IPS-20b (cell line): Measurements from ENCODE around the gene FSTL4.
"Not testable (repeated sequence)": the region's sequence is repeated elsewhere in the genome, so short reads cannot be mapped to it uniquely, and the experiment has no call there.

Experiments used
- H3K27ac ChIP-seq: one replicate; pipeline ENCODE4 v1.5.1; 2013; ENCODE audit warnings: low read length
- H3K27me3 ChIP-seq: 2 replicates; pipeline ENCODE4 v1.6.1; 2013; ENCODE audit warnings: mild to moderate bottlenecking, low read length, inconsistent platforms; ENCODE audit not compliant: insufficient read depth
- H3K36me3 ChIP-seq: 2 replicates; pipeline ENCODE4 v1.6.1; 2013; ENCODE audit warnings: low read depth, mild to moderate bottlenecking, inconsistent platforms, low read length, moderate library complexity; ENCODE audit not compliant: insufficient read depth
- H3K4me1 ChIP-seq: 2 replicates; pipeline ENCODE4 v1.6.1; 2013; ENCODE audit warnings: mild to moderate bottlenecking, control low read depth, inconsistent platforms, low read length, moderate library complexity; ENCODE audit not compliant: insufficient read depth
- H3K4me3 ChIP-seq: 2 replicates; pipeline ENCODE4 v1.5.1; 2013; ENCODE audit warnings: mild to moderate bottlenecking, low read length, inconsistent platforms
- H3K9ac ChIP-seq: 2 replicates; pipeline ENCODE4 v1.6.1; 2013; ENCODE audit warnings: low read depth, mild to moderate bottlenecking, inconsistent platforms, low read length, moderate library complexity
- H3K9me3 ChIP-seq: 2 replicates; pipeline ENCODE4 v1.6.1; 2013; ENCODE audit warnings: mild to moderate bottlenecking, low read depth, low read length, inconsistent platforms; ENCODE audit not compliant: insufficient read depth

The FSTL4 gene

DNA sequence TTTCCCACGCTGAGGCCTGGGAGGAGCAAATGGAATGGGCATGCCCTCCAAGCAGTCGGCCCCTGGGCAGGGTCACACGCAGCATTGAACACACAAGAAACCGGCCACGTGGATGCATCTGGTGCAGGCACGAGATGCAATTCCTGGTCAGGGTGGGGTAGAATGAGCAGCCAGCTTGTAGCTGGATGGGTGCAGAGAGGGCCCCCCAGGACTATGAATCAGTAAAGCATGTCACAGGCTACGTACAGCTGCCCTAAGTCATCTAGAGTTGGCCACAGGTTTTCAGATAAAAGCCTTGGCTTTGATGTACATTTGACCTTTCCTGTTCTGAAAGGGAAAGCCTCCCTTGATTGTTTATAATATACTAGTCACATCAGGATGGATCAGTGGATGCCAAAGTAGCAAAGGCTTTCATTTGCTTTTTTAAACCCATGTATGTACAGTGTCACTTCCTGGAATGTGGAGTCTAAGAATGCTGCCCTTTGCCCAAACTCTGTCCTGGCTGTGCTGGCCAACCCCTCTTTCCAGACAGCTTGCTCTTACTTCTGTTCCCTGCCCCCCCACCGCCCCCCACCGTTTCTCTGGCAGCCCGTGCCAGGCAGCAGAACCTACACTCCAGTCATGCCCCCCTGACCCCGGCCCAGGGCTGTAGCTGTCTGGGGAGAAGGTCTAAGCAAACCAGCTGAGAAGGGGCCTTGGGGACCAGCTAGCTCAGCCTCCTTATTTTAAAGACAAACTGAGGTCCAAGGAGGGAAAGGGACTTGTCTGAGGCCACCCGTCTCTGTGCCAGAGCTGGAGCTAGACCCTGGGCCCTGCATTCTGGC, 391.3 kb downstream of the FSTL4 start:
- Histone ChIP-seq H3K4me3 (no peak overlapping the region), H3K4me1 (no peaks in the 10 kb centered on the region), H3K36me3 (no peaks in the 10 kb centered on the region), H3K27ac (no peak overlapping the region), H3K9ac (no peak overlapping the region), H3K27me3 (no peaks in the 10 kb centered on the region), H3K9me3 (no peaks in the 10 kb centered on the region)

DNA sequence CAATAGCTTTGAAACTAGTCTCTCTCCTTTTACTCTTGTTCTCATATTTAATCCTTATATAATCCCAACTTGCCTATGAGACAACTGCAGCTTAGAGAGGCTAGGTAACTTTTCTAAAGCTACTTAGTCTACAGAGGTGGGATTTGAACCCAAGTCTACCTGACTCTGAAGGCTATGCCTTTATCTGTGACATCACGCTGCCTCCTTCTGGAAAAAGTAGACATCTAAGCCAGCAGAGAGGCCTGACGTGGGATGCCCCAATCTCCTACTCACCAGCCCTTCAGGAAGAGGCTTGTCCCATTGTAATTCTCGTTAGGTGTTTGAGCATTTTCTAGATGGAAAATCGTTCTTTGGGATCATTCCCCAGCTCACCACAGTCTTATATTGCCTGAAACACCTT, 393.0 kb downstream of the FSTL4 start:
- Histone ChIP-seq H3K27ac (no peak overlapping the region), H3K27me3 (no peaks in the 10 kb centered on the region), H3K9me3 (no peaks in the 10 kb centered on the region), H3K4me3 (no peak overlapping the region), H3K9ac (no peak overlapping the region), H3K4me1 (no peaks in the 10 kb centered on the region), H3K36me3 (no peaks in the 10 kb centered on the region)

GRCh38 chr5:133216138-133216537, 396.2 kb downstream of the FSTL4 start:
- not testable (repeated sequence) for H3K4me3 ChIP-seq, H3K4me1 ChIP-seq, H3K9me3 ChIP-seq, H3K9ac ChIP-seq, H3K27me3 ChIP-seq, H3K36me3 ChIP-seq, H3K27ac ChIP-seq

GRCh38 chr5:133214153-133214820, 398.1 kb downstream of the FSTL4 start:
- H3K27me3 ChIP-seq = no peaks in the 10 kb centered on the region
- no peak overlapping the region for H3K27ac ChIP-seq
- no peaks in the 10 kb centered on the region for H3K36me3 ChIP-seq
- no peak overlapping the region for H3K4me3 ChIP-seq
- H3K9me3 ChIP-seq = no peaks in the 10 kb centered on the region
- H3K9ac ChIP-seq = no peak overlapping the region
- no peaks in the 10 kb centered on the region for H3K4me1 ChIP-seq

GRCh38 chr5:133205649-133206048, 406.7 kb downstream of the FSTL4 start:
- H3K9me3 ChIP-seq = no peaks in the 10 kb centered on the region
- no peak overlapping the region for H3K4me3 ChIP-seq
- H3K36me3 ChIP-seq = no peaks in the 10 kb centered on the region
- no peaks in the 10 kb centered on the region for H3K4me1 ChIP-seq
- no peaks in the 10 kb centered on the region for H3K27me3 ChIP-seq
- no peak overlapping the region for H3K27ac ChIP-seq
- no peak overlapping the region for H3K9ac ChIP-seq

- no peaks in the 10 kb centered on the region for H3K9me3 ChIP-seq
- H3K27ac ChIP-seq = no peak overlapping the region
- H3K4me3 ChIP-seq = no peak overlapping the region
- H3K4me1 ChIP-seq = no peaks in the 10 kb centered on the region
- H3K9ac ChIP-seq = no peak overlapping the region
- H3K27me3 ChIP-seq = no peaks in the 10 kb centered on the region
- no peaks in the 10 kb centered on the region for H3K36me3 ChIP-seq
These were observed 407.1 kb downstream of the FSTL4 start for GRCh38 chr5:133205204-133205603.

GRCh38 chr5:133203317-133204305, 408.7 kb downstream of the FSTL4 start:
- H3K4me1 ChIP-seq = no peaks in the 10 kb centered on the region
- no peaks in the 10 kb centered on the region for H3K27me3 ChIP-seq
- H3K4me3 ChIP-seq = no peak overlapping the region
- no peaks in the 10 kb centered on the region for H3K36me3 ChIP-seq
- H3K9me3 ChIP-seq = no peaks in the 10 kb centered on the region
- no peak overlapping the region for H3K27ac ChIP-seq
- H3K9ac ChIP-seq = no peak overlapping the region

- Histone ChIP-seq H3K4me3 (no peak overlapping the region), H3K27ac (no peak overlapping the region), H3K36me3 (no peaks in the 10 kb centered on the region), H3K9me3 (no peaks in the 10 kb centered on the region), H3K4me1 (no peaks in the 10 kb centered on the region), H3K27me3 (no peaks in the 10 kb centered on the region), H3K9ac (no peak overlapping the region)
These were observed 410.2 kb downstream of the FSTL4 start for GRCh38 chr5:133202066-133202665.

DNA sequence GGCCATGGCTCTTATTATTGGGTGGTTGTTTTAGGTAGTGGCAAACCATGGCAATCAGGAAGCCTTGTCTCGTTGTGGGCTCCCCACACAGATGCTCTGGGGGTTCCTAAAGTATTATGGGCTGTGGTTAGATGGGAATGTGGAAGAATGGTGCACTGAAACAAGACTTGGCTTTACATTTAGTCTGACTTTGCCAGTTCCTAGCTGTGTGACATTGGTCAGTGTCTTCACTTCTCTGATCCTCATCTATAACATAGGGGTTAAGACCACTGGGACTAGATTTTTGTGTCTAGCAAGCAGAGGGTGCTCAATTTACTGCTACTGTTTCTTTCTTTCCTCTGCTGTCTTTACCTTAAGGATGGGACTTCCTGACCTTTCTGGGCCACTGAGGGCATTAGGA, 411.0 kb downstream of the FSTL4 start:
- Histone ChIP-seq H3K36me3 (no peaks in the 10 kb centered on the region), H3K27me3 (no peaks in the 10 kb centered on the region), H3K9me3 (no peaks in the 10 kb centered on the region), H3K4me1 (no peaks in the 10 kb centered on the region), H3K9ac (no peak overlapping the region), H3K4me3 (no peak overlapping the region), H3K27ac (no peak overlapping the region)

- no peak overlapping the region for H3K27ac ChIP-seq
These were observed 412.1 kb downstream of the FSTL4 start for GRCh38 chr5:133200256-133200655.

More at GRCh38 chr5:133200256-133200655, 412.1 kb downstream of the FSTL4 start:
- no peaks in the 10 kb centered on the region for H3K27me3 ChIP-seq
- H3K9ac ChIP-seq = no peak overlapping the region
- H3K36me3 ChIP-seq = no peaks in the 10 kb centered on the region
- H3K4me1 ChIP-seq = 0 out of 2 replicates have a peak, but pooled peaks cover 4% of the 10 kb centered on the region
- H3K9me3 ChIP-seq = no peaks in the 10 kb centered on the region
- H3K4me3 ChIP-seq = no peak overlapping the region
